Suprapubic skin (tissue), 4 donors: ENCODE results near the gene COL6A1. TPM values are rescaled to one million over a fixed set of nuclear protein-coding genes. Genes with fewer than 3 reads are reported as not detected.

Experiments
- DNase-seq, 2 donors: peaks; one replicate each; pipeline ENCODE4 v3.0.0-alpha.2; 2019; ENCODE audit warnings: low spot score in 2 of 2
- H3K27ac ChIP-seq: fragments of 200-600 bp; sonication (generic); one replicate; pipeline ENCODE4 v1.5.1; 2019
- H3K27me3 ChIP-seq: fragments of 200-600 bp; sonication (generic); one replicate; pipeline ENCODE4 v1.5.1; 2019
- H3K36me3 ChIP-seq: fragments of 200-600 bp; sonication (generic); one replicate; pipeline ENCODE4 v1.5.1; 2019
- H3K4me1 ChIP-seq: fragments of 200-600 bp; sonication (generic); one replicate; pipeline ENCODE4 v1.5.1; 2019
- H3K4me3 ChIP-seq: fragments of 200-600 bp; sonication (generic); one replicate; pipeline ENCODE4 v1.5.1; 2019; ENCODE audit warnings: mild to moderate bottlenecking
- H3K9me3 ChIP-seq: fragments of 200-600 bp; sonication (generic); one replicate; pipeline ENCODE4 v1.5.1; 2019
- CTCF ChIP-seq, 2 donors: fragments of 200-600 bp in 1 of 2; fragments of 450-650 bp in 1 of 2; sonication (generic) in 1 of 2; IDR thresholded peaks; one replicate each; pipeline ENCODE4 v1.5.1; 2016 to 2019; ENCODE audit warnings: antibody characterized with exemption in 2 of 2, mild to moderate bottlenecking in 1 of 2, moderate library complexity in 1 of 2
- EP300 ChIP-seq: sonication (generic); formaldehyde crosslinking; IDR thresholded peaks from one replicate; pipeline ENCODE4 v1.6.1; 2017; ENCODE audit warnings: antibody characterized with exemption
- POLR2A ChIP-seq, 2 donors: fragments of 450-650 bp; IDR thresholded peaks; one replicate each; pipeline ENCODE4 v1.6.1; 2017; ENCODE audit warnings: antibody characterized with exemption in 2 of 2, mild to moderate bottlenecking in 2 of 2, moderate library complexity in 2 of 2
- POLR2AphosphoS5 ChIP-seq, 3 donors: sonication (generic); formaldehyde crosslinking; IDR thresholded peaks; one replicate each; pipeline ENCODE4 v1.6.1; 2017; ENCODE audit warnings: antibody characterized with exemption in 3 of 3
- WGBS: methylation state at CpG from one replicate; pipeline ENCODE4 v1.1.5; 2018; 5-methylcytosine and 5-hydroxymethylcytosine counted together
- total RNA-seq, 4 donors: library from RNA; depleted of rRNA; stranded (reverse); fragments of >200 nt; gene quantifications; one replicate each; pipeline ENCODE4 v1.1.0, GENCODE V29; 2016

Gene COL6A1
- total RNA-seq, 4 donors from 2014 or later: 105 to 123 (median 109) TPM

GRCh38 chr21:46049890-46050667 lies 68.5 kb downstream of the COL6A1 start:
- Histone ChIP-seq H3K36me3 (no peaks in the 10 kb centered on the region), H3K9me3 (no peaks in the 10 kb centered on the region), H3K4me1 (peaks cover 41% of the 10 kb centered on the region), H3K27me3 (peaks cover 2% of the 10 kb centered on the region), H3K4me3 (no peak overlapping the region), H3K27ac (peak overlapping the region; percentile 86)
- no peak for TF ChIP-seq POLR2A (IDR thresholded peaks at IDR 0.05)
- TF ChIP-seq EP300: no peak
- TF ChIP-seq POLR2AphosphoS5 (IDR thresholded peaks at IDR 0.05): no peak
- TF ChIP-seq CTCF (IDR thresholded peaks at IDR 0.05): no peak
- WGBS: 92% methylated on average over 7 of the region's 33 CpGs
- DNase-seq: peak in 1 of 2 donors; percentile 66

GRCh38 chr21:46050668-46051378 lies 69.3 kb downstream of the COL6A1 start:
- H3K4me1 ChIP-seq: peaks cover 49% of the 10 kb centered on the region
- TF ChIP-seq CTCF (IDR thresholded peaks at IDR 0.05): no peak
- no peak for TF ChIP-seq EP300
- no peak for TF ChIP-seq POLR2A (IDR thresholded peaks at IDR 0.05)
- no peak for TF ChIP-seq POLR2AphosphoS5 (IDR thresholded peaks at IDR 0.05)

GRCh38 chr21:46051379-46051770 lies 69.8 kb downstream of the COL6A1 start:
- Histone ChIP-seq H3K27me3 (peaks cover 4% of the 10 kb centered on the region), H3K9me3 (no peaks in the 10 kb centered on the region), H3K4me1 (peaks cover 54% of the 10 kb centered on the region), H3K4me3 (no peak overlapping the region), H3K27ac (no peak overlapping the region), H3K36me3 (no peaks in the 10 kb centered on the region)
- DNase-seq: no peak
- 72% methylated on average over 16 of the region's 16 CpGs for WGBS
- no peak for TF ChIP-seq POLR2A (IDR thresholded peaks at IDR 0.05)
- no peak for TF ChIP-seq POLR2AphosphoS5 (IDR thresholded peaks at IDR 0.05)
- TF ChIP-seq CTCF (IDR thresholded peaks at IDR 0.05): no peak
- no peak for TF ChIP-seq EP300

More at GRCh38 chr21:46050668-46051378, 69.3 kb downstream of the COL6A1 start:
- DNase-seq: peak in 1 of 2 donors; percentile 61
- H3K36me3 ChIP-seq: no peaks in the 10 kb centered on the region
- WGBS: 87% methylated on average over 8 of the region's 22 CpGs
- no peaks in the 10 kb centered on the region for H3K9me3 ChIP-seq
- H3K4me3 ChIP-seq: no peak overlapping the region
- H3K27ac ChIP-seq: peak overlapping the region; percentile 86
- H3K27me3 ChIP-seq: peaks cover 4% of the 10 kb centered on the region

- no peaks in the 10 kb centered on the region for H3K36me3 ChIP-seq
- peak in 1 of 2 donors; percentile 63 for DNase-seq
- 73% methylated on average over 33 of the region's 33 CpGs for whole genome bisulfite sequencing
- peak overlapping the region; percentile 15 for H3K27ac ChIP-seq
- H3K27me3 ChIP-seq: peaks cover 4% of the 10 kb centered on the region
- no peaks in the 10 kb centered on the region for H3K9me3 ChIP-seq
- TF ChIP-seq POLR2AphosphoS5 (IDR thresholded peaks at IDR 0.05): no peak
- no peak for TF ChIP-seq EP300
- TF ChIP-seq CTCF (IDR thresholded peaks at IDR 0.05): no peak
- no peak for TF ChIP-seq POLR2A (IDR thresholded peaks at IDR 0.05)
- no peak overlapping the region for H3K4me3 ChIP-seq
- peaks cover 61% of the 10 kb centered on the region for H3K4me1 ChIP-seq
Measured at GRCh38 chr21:46051821-46052675, 70.5 kb downstream of the COL6A1 start.
